GM23338 (cell line): ENCODE results near the gene CENPN. TPM values are rescaled to one million over a fixed set of nuclear protein-coding genes. Genes with fewer than 3 reads are reported as not detected.

ENCODE experiments used
- ATAC-seq: fragments of 200-7000 bp; cut with Tn5 transposase; 3 replicates; pipeline ENCODE4 v1.9.1; 2020
- DNase-seq: peaks from one replicate; pipeline ENCODE4 v3.0.0-alpha.2; 2015; ENCODE audit warnings: low spot score
- H2AFZ ChIP-seq: fragments of 200-600 bp; sonication (generic); 2 replicates; pipeline ENCODE4 v1.8.0; 2016; ENCODE audit warnings: antibody characterized with exemption, mild to moderate bottlenecking, moderate library complexity
- H3F3A ChIP-seq: fragments of 200-600 bp; sonication (generic); replicated peaks from 2 replicates; pipeline ENCODE4 v1.8.0; 2017; ENCODE audit warnings: antibody characterized with exemption, mixed run types, low read depth
- H3K27ac ChIP-seq: fragments of 200-600 bp; sonication (generic); 2 replicates; pipeline ENCODE4 v1.6.1; 2016; ENCODE audit warnings: low read depth
- H3K27me3 ChIP-seq: fragments of 200-600 bp; sonication (generic); 2 replicates; pipeline ENCODE4 v1.8.0; 2016; ENCODE audit warnings: mild to moderate bottlenecking, mixed run types, moderate library complexity; ENCODE audit not compliant: insufficient read depth
- H3K36me3 ChIP-seq: fragments of 200-600 bp; sonication (generic); 2 replicates; pipeline ENCODE4 v1.8.0; 2016; ENCODE audit warnings: mild to moderate bottlenecking; ENCODE audit not compliant: insufficient read depth
- H3K4me1 ChIP-seq: fragments of 200-600 bp; sonication (generic); 2 replicates; pipeline ENCODE4 v1.8.0; 2016; ENCODE audit warnings: mild to moderate bottlenecking, moderate library complexity; ENCODE audit not compliant: insufficient read depth
- H3K4me2 ChIP-seq: fragments of 200-600 bp; sonication (generic); 2 replicates; pipeline ENCODE4 v1.7.1; 2017; ENCODE audit warnings: mixed run types
- H3K4me3 ChIP-seq: fragments of 200-600 bp; sonication (generic); 2 replicates; pipeline ENCODE4 v1.6.1; 2016; ENCODE audit warnings: mixed run types
- H3K79me2 ChIP-seq: fragments of 200-600 bp; sonication (generic); replicated peaks from 2 replicates; pipeline ENCODE4 v1.8.0; 2017; ENCODE audit warnings: mild to moderate bottlenecking; ENCODE audit not compliant: insufficient read depth
- H3K9me2 ChIP-seq: fragments of 200-600 bp; sonication (generic); 2 replicates; pipeline ENCODE4 v1.8.0; 2017; ENCODE audit not compliant: insufficient read depth
- H4K20me1 ChIP-seq: fragments of 200-600 bp; sonication (generic); replicated peaks from 2 replicates; pipeline ENCODE4 v1.8.0; 2017; ENCODE audit warnings: mild to moderate bottlenecking; ENCODE audit not compliant: insufficient read depth
- H3K27ac Mint-ChIP-seq: 2 replicates; pipeline ENCODE4 v1.8.0; 2020; ENCODE audit warnings: inconsistent platforms, mild to moderate bottlenecking, moderate library complexity, mixed read lengths
- H3K27me3 Mint-ChIP-seq: 3 replicates; pipeline ENCODE4 v1.8.0; 2022; ENCODE audit warnings: low read depth, mild to moderate bottlenecking, moderate library complexity, mixed read lengths, inconsistent platforms; ENCODE audit not compliant: insufficient read depth, poor library complexity
- H3K36me3 Mint-ChIP-seq: 3 replicates; pipeline ENCODE4 v1.8.0; 2021; ENCODE audit warnings: low read depth, mild to moderate bottlenecking, inconsistent platforms, moderate library complexity, mixed read lengths
- H3K4me1 Mint-ChIP-seq: 3 replicates; pipeline ENCODE4 v1.8.0; 2020; ENCODE audit warnings: mild to moderate bottlenecking, inconsistent platforms, mixed read lengths
- H3K4me3 Mint-ChIP-seq: 3 replicates; pipeline ENCODE4 v1.8.0; 2021; ENCODE audit warnings: moderate library complexity, mild to moderate bottlenecking, inconsistent platforms, mixed read lengths
- H3K9me3 Mint-ChIP-seq: 3 replicates; pipeline ENCODE4 v1.8.0; 2020; ENCODE audit warnings: moderate library complexity, mild to moderate bottlenecking, inconsistent platforms, mixed read lengths
- CREB1 ChIP-seq: fragments of 250-450 bp; sonication (Bioruptor Pico); IDR thresholded peaks from 2 replicates; pipeline ENCODE4 v1.5.0; 2020; ENCODE audit warnings: low read depth, mild to moderate bottlenecking, moderate library complexity
- CTCF ChIP-seq, 2 experiments: fragments of 200-600 bp in 1 of 2; sonication (generic) in 1 of 2; conservative IDR thresholded peaks; 2 replicates each; pipeline versions ENCODE4 v1.5.1 to v1.6.1; 2016 to 2017; ENCODE audit warnings: antibody characterized with exemption in 2 of 2, low read depth in 2 of 2, mild to moderate bottlenecking in 2 of 2, moderate library complexity in 1 of 2
- EZH2 ChIP-seq: fragments of 200-600 bp; sonication (generic); IDR thresholded peaks from one replicate; pipeline ENCODE4 v1.8.0; 2017; ENCODE audit warnings: antibody characterized with exemption, mild to moderate bottlenecking, low read depth; ENCODE audit not compliant: unreplicated experiment
- EZH2phosphoT487 ChIP-seq: fragments of 200-600 bp; sonication (generic); IDR thresholded peaks from one replicate; pipeline ENCODE4 v1.8.1; 2018; ENCODE audit warnings: antibody characterized with exemption; ENCODE audit not compliant: unreplicated experiment
- JUNB ChIP-seq: IDR thresholded peaks from one replicate; pipeline ENCODE4 v1.6.1; 2016; ENCODE audit warnings: antibody characterized with exemption; ENCODE audit not compliant: unreplicated experiment
- NANOG ChIP-seq: IDR thresholded peaks from 2 replicates; pipeline ENCODE4 v1.6.1; 2016; ENCODE audit warnings: antibody characterized with exemption, borderline replicate concordance
- POLR2AphosphoS5 ChIP-seq: IDR thresholded peaks from 2 replicates; pipeline ENCODE4 v1.6.1; 2016; ENCODE audit warnings: antibody characterized with exemption, low read depth
- STAT1 ChIP-seq: IDR thresholded peaks from one replicate; pipeline ENCODE4 v1.6.1; 2016; ENCODE audit warnings: antibody characterized with exemption; ENCODE audit not compliant: unreplicated experiment
- ZNF114 ChIP-seq: fragments of 250-450 bp; sonication (Bioruptor Pico); IDR thresholded peaks from 2 replicates; pipeline ENCODE4 v1.5.0; 2020; ENCODE audit warnings: mild to moderate bottlenecking, moderate library complexity
- ZNF462 ChIP-seq: fragments of 250-450 bp; sonication (Bioruptor Pico); IDR thresholded peaks from 2 replicates; pipeline ENCODE4 v1.5.0; 2020; ENCODE audit warnings: mild to moderate bottlenecking, moderate library complexity
- polyA plus RNA-seq: library from polyadenylated mRNA; unstranded; fragments of >200 nt; fragmentation: Nextera tagmentation; extraction: Ambion mirVana; gene quantifications from 2 replicates; pipeline ENCODE4 v1.2.1, GENCODE V29; 2016
- total RNA-seq: library from RNA; depleted of rRNA; stranded (reverse); fragments of >200 nt; shearing (Covaris generic); gene quantifications from 2 replicates; pipeline ENCODE4 v1.2.3, GENCODE V29; 2014
- TF ChIP-seq, protein P1 (sequence below): IDR thresholded peaks from one replicate; pipeline ENCODE4 v1.6.1; 2018; ENCODE audit warnings: antibody characterized with exemption; ENCODE audit not compliant: unreplicated experiment

Gene CENPN
- total and polyA plus RNA-seq, 2 experiments from 2014 or later, result 43.6 to 80.8 TPM

GRCh38 chr16:81070979-81071378, 64.0 kb downstream of the CENPN start (continued):
- TF ChIP-seq CTCF (conservative IDR thresholded peaks at IDR 0.05; ENCODE audit: low read depth in 2 of 2), result no peak
- TF ChIP-seq POLR2AphosphoS5, result no peak
- no peak for TF ChIP-seq STAT1

DNA sequence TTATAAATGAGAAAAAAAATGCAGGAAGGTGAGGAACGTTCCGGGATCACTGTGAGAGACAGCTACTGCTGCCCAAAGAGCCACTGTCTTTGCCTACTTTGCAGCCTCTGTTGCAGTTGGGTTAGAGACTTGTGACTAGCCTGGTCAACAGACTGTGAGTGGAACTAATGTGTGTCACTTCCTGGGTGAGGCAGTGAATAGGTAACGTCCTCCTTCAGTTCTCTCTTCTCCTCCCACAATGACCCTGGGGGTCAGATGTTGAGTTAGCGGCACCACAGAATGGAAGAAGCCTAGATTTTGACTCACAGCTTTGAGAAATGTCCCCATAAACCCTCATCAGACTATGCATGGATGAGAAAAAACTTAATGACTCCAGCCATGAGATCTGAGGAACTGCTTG, 64.8 kb downstream of the CENPN start:
- no peak overlapping the region for H3K4me3 Mint-ChIP-seq
- Histone ChIP-seq H3K4me3 (no peak overlapping the region), H4K20me1 (no peaks in the 10 kb centered on the region), H3K27me3 (no peaks in the 10 kb centered on the region), H3F3A (no peaks in the 10 kb centered on the region), H3K4me2 (no peak overlapping the region), H2AFZ (no peak overlapping the region), H3K36me3 (no peaks in the 10 kb centered on the region), H3K79me2 (no peaks in the 10 kb centered on the region), H3K4me1 (peaks cover 17% of the 10 kb centered on the region; the same call in 1 of the 2 replicates), H3K9me2 (no peaks in the 10 kb centered on the region), H3K27ac (no peak overlapping the region)
- peaks cover 6% of the 10 kb centered on the region for H3K27me3 Mint-ChIP-seq
- ATAC-seq (no peak), DNase-seq (no peak)
- H3K9me3 Mint-ChIP-seq, result no peaks in the 10 kb centered on the region
- H3K36me3 Mint-ChIP-seq, result no peaks in the 10 kb centered on the region
- peaks cover 11% of the 10 kb centered on the region for H3K4me1 Mint-ChIP-seq
- no peak overlapping the region for H3K27ac Mint-ChIP-seq
- TF ChIP-seq NANOG (no peak), STAT1 (no peak), ZNF462 (CRISPR knock-in tag) (no peak), EZH2phosphoT487 (no peak), ZNF114 (CRISPR knock-in tag) (no peak), CTCF (conservative IDR thresholded peaks at IDR 0.05; ENCODE audit: low read depth in 2 of 2) (no peak), JUNB (no peak), EZH2 (no peak), POLR2AphosphoS5 (no peak), CREB1 (CRISPR knock-in tag) (no peak)
- TF ChIP-seq, protein P1, sequence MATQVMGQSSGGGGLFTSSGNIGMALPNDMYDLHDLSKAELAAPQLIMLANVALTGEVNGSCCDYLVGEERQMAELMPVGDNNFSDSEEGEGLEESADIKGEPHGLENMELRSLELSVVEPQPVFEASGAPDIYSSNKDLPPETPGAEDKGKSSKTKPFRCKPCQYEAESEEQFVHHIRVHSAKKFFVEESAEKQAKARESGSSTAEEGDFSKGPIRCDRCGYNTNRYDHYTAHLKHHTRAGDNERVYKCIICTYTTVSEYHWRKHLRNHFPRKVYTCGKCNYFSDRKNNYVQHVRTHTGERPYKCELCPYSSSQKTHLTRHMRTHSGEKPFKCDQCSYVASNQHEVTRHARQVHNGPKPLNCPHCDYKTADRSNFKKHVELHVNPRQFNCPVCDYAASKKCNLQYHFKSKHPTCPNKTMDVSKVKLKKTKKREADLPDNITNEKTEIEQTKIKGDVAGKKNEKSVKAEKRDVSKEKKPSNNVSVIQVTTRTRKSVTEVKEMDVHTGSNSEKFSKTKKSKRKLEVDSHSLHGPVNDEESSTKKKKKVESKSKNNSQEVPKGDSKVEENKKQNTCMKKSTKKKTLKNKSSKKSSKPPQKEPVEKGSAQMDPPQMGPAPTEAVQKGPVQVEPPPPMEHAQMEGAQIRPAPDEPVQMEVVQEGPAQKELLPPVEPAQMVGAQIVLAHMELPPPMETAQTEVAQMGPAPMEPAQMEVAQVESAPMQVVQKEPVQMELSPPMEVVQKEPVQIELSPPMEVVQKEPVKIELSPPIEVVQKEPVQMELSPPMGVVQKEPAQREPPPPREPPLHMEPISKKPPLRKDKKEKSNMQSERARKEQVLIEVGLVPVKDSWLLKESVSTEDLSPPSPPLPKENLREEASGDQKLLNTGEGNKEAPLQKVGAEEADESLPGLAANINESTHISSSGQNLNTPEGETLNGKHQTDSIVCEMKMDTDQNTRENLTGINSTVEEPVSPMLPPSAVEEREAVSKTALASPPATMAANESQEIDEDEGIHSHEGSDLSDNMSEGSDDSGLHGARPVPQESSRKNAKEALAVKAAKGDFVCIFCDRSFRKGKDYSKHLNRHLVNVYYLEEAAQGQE, result no peak
